NCI-H1417 treated with DMSO at 0.1 percent for 48 hours (cell line): ENCODE data around the gene SND1.

Experiments
- DNase-seq: peaks from one replicate; lab custom pipeline; 2025; lab: John Stamatoyannopoulos, UW

Gene SND1

DNA sequence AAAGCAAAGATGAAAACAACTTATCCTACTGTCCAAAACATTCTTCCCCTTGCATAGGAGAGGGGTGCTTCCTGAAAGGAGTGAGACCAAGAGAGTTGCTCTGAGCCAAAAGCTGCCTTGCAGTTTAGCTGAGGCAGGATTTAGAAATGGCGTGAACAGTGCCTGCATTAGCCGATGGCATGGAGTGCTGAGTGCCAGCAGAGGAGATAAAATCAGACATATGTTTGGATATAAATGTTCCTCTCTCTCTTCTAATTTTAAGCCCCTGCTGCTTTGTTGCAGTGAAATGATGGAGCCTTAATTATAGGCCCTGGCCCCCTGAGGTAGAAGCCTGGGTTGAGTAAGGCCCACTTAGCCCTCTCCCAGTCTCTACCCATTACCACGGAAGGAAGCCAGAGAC is 372.2 kb downstream of the SND1 start:
- no peak for DNase-seq

DNA sequence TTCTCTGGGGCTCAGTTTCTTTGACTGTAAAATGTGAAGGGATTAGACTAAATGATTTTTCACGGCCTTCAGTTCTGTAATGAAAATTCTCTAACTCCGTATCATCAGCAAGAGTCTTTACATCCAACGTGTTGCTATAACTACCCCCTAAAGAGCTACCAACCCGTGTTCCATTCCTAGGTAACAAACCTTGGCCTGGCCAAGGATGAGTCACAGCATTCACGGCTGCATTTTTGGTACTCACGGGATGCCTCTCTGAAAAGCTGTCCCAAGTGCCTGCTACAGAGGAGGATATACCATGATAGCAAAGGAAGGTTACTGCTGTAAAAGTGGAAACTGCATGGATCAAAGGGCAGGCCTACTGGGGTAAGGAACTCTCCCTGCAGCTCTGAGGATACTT is 373.4 kb downstream of the SND1 start:
- DNase-seq = no peak

DNA sequence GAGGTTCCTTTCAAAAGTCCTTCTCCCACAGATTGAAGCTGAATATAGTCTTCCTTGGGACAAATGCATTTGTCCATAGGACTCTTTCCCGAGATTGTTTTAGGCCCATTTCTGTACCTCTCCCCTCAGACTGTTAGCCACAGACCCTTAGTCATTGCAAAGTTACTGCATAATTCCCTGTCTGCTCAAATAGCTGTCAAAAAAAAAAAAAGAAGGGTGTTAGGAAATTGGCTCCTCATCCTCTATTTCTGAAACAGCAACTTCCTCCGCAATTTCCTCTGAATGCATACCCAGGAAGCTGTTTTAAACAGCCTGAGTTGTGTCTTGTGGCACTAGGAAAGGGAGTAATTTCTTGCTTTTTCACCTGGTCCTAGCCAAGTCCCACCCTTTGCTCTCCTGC is 373.8 kb downstream of the SND1 start:
- DNase-seq = no peak

DNA sequence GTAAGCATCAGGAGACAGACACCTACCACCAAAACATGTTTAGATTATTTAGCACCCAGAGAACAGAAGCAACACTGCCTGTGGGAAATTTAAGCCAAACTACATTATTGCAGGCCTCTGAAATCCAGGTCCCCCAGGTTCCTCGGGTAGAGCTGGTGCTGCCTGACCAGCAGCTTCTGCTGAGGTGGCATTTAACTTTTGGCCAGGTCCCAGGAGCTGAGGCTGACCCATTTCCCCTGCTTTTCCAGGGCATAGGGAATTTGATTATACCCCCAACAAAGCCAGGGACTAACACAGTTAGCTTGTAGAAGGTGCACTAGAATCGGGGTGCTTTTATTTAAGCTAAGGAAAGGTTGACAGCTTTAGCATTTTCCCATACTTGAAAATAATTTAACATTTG is 374.6 kb downstream of the SND1 start:
- DNase-seq = no peak

DNA sequence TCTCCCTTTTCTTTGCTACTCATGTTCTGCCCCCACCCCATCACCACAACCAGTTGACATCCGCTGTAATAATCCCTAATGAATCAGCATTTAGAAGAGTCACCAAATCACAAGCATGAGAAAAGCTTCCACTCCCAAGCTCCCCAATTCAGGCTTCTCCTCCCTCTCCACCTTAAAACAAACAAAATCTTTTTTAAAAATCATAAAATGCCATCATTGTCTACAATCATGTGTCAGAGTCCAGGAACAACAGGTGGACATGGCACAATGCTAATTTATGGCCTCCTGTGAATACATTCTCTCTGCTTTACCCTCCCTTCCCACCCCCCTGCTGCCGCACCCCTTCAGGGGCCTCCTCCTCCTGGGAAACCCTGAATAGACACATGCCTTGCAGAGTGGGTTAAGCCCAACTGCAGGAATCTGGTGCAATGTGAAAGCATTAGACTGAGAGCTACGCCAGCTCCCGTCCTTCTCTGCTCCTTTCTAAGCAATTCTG is 375.5 kb downstream of the SND1 start:
- DNase-seq = no peak

DNA sequence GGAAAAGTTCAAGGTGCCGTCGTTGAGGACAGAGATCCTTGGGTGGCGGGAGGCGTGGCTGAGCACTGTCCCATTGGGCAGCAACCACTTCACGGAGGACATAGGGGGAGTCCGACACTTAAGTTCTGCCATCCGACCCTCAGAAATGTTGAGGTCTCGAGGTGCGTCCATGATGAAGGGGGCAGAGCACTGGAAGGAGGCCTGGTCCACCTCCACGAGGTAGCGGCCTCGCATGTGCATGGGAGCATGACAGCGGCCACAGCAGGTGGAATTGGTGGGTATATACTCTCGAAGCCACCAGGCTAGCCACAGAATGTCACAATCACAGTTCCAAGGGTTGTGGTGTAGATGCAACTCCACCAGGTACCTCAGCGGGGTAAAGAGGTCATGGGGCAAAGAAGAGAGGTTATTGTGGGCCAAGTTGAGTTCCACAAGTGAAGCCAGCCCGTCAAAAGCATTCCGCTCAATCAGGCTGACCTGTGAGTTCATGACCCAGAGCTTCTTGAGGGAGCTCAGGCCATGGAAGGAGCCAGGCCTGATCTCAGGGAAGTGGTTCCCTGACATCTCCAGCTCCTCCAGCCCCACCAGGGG is 377.5 kb downstream of the SND1 start:
- DNase-seq = no peak

DNA sequence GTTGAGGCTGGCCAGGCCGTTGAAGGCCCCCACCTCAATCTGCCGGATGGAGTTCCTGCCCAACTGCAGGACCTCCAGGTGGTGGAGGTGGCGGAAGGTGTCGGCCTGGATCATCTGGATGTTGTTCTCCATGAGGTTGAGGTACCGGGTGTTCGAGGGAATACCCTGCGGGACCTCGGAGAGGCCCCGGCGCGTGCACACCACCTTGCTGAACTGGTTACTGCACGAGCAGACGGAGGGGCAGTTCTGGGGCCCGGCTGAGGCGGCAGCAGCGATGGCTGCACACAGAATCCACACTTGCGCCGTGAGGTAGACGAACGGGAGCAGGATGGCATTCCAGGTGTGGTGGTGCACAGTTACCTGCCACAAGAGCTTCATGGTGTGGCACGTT is 378.3 kb downstream of the SND1 start:
- DNase-seq = no peak

DNA sequence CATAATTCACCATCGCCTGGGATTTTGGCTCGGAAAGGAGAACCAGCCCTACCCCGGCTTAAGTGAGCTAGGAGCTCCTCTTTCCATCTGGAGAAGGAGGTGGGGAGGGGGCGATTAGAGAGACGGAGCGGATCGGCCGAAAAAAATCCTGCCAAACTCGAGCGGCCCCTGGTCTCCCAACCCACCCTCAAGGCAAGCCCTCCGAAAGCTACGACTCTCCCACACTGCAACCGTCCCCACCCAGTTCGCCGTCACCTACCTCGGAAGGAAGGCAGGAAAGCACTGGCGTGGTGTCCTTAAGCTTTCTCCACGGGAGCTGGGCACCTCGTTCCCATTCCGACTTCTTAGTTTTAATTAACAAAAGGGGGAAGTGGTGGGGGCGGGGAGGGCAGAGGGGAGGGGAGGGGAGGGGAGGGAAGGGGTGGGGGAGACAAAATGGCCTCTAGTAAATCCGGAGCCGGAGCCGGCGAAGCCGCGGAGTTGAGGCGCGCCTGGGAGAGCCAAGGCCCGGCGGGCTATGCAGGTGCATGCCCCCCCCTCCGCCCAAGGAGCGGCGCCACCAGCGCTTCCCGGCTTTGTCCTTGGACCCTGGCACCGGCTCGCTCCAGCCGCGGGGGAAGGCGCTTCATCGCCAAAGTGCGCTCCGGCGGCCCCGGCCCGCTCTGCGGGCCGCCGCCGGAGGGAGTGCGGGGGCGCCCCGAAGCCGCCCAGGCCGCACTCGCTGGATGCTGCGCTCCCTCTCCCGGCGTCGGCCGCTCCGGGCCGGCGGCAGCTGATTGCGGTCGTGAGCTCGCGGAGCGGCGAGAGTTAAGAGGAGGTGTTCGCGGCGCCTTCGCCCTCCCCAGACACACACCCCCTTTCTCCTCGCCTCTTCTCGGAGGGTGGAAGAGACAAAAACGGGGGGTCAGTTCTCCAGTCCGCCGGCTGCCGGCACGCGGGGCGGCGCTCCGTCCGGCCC is 378.9 kb downstream of the SND1 start, which contains the start of gene LRRC4:
Gene LRRC4 (minus strand): TSS at position 784 of the 958 bp plus-strand sequence. CDS start 797 bp downstream, outside the sequence.
- DNase-seq = no peak

DNA sequence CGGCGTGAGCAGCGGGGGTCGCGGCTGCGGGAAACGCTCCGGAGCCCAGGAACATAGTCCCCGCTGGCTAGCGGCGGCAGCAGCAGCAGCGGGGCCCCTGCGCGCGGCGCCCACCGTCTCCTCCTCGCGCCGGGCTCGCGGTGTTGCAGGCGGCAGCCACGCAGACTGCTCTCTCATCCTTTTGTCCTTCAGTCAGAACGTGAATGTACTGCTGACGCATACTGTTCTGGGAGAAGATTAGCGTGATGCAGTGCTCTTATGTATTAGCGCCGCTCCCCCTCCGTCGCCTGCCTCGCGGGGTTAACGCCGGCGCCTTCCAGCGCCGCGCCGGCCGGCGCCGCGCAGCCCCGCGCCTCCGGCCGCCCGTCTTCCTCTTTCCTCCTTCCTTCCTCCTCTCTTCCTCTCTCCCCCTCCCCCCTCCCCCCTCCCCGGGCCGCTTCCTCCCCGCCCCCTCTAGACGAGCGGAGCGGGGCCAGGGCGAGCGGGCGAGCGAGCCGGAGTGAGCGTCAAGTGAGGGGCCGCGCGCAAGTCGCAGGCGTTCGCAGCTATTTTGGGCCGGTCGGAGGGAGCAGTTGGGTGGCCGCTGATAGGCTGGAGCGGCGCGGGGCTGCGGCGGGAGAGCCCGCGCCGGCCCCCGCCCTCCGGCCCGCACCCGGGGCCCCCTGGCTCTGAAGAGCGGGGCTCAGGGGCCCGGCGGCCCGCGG is 380.1 kb downstream of the SND1 start:
- DNase-seq = peak; percentile 59

DNA sequence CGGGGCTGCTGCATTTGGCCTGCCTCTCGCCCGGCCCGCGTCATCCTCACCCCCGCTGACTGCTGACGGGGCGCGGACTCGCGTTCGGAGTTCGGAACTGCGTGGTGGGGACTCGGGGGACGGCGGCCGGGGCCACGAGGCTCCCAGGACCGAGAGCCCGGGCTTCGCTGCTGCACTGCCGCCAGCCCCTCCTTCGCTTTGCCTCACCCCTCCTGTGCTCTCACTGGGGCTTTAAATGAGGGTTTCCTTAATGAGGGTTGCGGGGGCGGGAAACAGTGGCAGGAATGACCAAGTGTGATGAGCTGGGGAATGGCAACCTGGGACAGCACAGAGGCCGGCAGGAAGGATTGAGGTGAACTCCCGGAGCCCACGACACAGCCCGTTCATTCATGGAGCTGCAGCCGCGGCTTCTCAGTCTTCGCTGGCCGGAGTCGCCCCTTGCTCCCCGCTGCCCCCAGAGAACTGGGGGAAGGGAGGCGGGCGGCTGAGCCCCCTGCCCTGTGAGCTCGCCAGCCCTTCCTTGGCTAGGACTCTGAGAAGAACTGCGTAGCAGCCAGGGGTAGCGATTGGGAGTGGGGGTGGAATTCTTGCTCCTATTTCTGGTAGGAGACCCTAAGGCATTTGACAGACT is 380.7 kb downstream of the SND1 start:
- DNase-seq = no peak

DNA sequence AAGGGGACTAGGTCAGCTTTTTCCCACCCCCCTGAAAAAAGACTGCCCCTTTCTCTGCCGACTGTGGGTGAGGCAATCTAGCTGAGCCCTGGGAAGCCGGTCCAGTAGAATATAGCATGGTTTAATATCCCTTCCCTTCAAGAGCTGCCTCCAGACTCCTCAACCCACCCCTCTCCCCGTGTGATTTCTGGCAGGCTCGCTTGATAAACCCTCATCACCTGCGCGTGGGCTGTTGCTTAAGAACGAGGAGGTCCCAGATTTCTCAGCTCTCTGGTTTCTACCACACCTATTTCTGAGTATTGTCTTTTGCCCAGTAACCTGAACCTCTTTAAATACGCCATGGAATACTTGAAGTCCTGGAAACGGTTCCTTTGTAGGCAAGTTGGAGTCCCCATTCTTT is 381.3 kb downstream of the SND1 start:
- no peak for DNase-seq

DNA sequence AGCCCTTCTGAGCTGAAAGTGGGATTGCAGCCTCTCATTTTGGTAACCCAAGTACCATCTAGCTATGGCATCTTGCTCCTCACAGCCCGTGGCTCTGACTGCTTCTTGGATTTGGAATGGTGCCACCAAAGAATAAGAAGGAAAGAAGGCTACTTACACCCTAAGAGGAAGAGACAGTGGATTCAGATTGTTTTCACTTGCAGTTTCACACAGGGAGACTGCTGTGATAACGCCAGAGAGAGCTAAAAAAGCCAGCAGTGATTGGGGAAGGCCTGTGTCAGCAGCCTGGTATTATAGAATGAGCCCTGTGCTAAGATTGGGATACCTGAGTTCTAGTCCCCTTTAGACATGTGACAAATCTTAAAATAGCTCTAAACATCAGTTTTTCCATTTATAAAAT is 382.8 kb downstream of the SND1 start:
- no peak for DNase-seq

DNA sequence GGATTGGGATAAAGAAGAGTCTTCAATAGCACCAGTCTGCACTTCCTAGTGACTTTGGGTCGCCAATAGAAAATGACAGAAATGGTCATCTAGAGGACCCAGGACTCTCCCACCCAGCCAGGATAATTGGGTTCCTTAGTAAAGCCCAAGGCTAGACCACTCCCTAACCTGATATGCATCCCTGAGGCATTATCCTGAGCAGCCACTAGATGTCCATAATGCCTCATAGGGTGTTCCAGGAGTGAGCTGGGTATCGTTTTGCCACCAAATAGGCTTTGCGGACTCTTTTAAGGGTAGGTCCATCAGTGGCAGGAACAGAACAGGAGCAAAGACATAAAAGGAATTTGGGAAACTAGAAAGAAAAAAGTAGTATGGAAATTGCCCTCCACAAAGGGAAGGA is 383.7 kb downstream of the SND1 start:
- DNase-seq = no peak

DNA sequence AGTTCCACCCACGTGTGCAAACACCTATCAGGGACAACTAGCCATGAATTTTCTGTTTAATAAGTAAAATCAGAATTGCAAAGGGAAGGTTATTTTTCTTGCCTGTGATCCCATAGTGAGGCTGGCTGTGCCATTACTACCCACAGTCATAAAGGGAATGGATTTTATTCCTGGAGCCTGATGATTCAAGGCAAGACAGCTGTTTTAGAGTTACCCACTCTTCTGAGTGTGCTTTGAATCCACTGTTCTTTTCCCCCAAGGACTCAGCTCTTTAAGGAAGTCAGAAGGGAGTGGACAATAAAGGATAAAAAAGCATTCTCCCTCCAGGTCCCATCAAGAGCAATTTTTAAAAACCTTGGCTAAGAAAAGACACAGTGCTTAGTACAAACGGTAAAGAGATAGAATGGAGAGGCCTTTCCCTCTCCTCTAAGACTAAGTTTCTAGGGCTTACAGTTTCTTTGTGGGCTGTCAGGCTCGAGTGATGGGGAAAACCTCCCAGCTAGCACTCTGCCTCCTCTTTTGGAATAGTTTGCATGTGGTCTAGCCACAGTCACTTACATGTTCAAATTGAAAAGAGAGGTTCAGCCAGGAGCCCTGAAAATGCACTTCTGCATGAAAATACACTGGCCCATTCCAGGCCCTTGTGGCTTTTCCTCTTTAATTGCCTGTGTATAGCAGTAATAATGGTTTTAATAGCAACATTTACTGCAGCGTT is 384.4 kb downstream of the SND1 start:
- no peak for DNase-seq

DNA sequence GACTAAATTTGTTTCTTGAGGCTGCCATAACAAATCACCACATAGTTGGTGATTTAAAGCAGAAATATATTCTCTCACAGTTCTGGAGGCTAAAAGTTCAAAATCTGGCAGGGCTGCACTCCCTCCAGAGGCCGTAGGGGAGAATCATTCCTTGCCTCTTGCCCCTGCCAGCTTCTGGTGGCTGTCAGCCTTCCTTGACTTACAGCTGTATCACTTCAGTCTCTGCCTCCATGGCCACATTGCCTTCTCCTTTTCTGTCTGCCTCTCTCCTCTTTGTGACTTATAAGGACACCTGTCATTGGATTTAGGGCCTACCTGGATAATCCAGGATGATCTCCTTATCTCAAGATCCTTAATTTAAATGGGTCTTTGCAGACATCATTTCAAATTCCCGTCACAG is 385.1 kb downstream of the SND1 start:
- DNase-seq = no peak

DNA sequence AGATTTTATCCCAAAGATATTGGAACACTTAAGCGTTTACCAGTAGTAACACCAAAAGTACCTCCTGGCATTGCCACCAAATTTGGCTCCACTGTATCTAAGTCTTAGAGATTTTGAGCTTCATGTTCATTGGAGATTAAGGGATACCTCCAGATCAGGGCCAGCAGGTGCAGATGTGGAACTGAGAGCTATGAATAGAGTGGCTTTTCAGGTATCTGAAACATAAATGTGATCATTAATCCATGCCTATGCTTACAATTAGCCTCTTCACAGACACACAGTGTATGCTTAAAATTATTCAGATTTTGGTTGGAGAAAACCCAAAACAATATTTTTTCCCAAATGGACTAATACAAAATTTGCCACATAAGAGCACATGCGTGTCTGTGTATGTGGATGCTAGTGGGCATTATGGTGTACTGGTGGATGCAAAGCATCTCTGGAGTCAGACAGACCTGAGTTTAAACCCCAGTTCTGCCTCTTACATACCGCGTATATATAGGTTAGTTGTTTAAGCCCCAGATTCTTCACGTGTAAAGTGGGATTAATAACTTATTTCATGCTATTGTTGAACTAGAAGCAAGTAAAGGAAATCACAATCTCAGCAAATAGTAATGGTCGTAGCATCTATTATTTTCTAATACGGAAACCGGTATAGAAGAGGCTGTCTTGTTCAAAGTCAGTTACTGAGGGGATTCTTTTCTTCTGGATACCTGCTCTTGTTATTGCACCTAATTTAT is 386.1 kb downstream of the SND1 start:
- no peak for DNase-seq

DNA sequence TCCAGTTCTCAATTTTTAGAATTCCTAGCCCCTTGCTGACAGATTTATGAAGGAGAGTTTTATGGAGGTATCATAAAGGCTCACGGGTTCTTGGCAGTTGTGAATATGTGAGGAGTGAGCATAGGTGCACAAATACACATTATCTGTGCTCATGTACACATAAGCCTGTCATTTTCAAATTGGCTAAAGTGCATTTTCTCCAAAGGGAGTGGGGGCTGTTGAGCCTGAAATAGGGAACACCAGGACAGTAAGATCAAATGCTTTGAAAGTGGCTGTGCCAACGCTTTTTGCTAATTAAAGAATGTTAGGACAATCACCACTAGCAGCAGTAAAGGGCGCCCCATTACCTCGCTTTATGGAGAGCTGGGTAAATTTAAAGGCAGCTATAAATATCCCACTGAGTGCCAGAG is 387.6 kb downstream of the SND1 start:
- DNase-seq = no peak

DNA sequence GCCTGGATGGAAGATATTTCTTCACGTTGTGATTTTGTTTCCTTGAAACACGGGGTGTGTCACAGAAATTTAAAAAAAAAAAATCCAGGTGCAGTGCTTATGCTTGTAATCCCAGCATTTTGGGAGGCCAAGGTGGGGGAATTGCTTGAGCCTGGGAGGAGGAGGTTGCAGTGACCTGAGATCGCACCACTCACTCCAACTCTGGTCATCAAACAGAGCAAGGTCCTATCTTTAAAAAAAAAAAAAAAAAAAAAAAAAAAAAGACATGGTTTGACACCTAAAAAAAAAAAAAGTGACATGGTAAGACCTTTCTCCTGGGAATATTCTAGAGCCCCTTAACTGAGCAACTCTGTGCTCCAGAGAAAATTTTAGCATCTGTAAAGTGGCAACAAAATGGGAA is 388.2 kb downstream of the SND1 start:
- no peak for DNase-seq

DNA sequence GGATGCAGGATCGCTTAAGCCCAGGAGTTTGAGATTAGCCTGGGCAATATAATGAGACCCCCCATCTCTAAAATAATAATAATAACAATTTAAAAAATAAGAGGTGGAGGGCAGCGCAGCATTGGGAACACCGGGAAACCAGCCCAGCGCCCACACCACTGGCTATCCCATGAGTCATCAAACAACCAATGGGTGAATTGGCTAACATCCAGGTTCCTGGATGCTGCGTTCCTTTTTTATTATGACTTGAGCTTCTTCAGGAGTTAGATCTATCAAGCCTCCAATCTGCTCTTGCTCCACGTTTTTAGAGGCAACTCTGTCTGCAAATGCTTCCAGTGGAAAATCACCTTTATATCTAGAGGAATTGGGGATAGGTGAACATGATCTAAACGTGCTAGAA is 389.2 kb downstream of the SND1 start:
- DNase-seq = no peak

DNA sequence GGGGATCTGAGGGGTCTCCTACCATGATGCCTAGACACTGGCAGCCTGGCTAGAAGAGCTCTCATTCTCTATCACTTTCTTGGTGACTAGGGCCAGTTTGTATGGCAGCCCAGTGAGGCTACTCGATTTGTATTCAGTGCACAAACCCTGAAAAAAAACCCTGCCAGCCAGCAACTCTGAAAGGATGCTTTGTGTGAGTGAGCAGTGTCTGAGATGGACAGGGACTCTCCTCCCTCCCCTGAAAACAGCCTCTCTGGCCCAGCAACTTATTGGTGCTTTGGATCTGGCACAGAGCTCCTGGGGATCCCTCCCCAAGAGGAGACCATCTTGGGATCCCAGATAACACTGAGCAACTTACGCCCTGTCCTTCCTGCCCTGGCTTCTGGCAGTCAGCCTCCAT is 390.0 kb downstream of the SND1 start:
- no peak for DNase-seq

DNA sequence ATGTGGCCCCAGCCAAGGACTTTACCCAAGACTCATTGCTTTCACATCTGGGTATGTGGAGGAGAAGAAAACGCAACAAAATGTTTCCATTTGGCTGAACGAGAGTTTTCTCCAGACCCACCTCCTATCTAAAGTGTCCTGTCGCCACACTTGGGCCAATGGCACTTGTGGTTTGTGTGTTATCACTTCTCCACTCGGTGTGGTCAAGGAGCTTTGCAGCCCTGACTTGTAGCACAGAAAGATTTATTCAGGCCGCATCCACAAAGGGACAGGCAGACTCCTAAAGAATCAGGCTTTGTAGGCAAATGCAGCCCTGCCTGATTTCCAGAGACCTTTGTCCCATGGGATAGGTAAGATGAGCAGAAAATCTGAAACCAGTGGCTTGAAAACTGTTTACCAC is 392.1 kb downstream of the SND1 start:
- no peak for DNase-seq
